Sigmoid colon (tissue), 4 donors: Measurements from ENCODE around the gene MMAA.

Experiments
- POLR2A ChIP-seq, 2 donors: fragments of 450-650 bp; IDR thresholded peaks; one replicate each; pipeline ENCODE4 v1.6.1; 2016; ENCODE audit warnings: antibody characterized with exemption in 2 of 2, mild to moderate bottlenecking in 2 of 2, moderate library complexity in 2 of 2
- POLR2AphosphoS5 ChIP-seq, 4 donors: sonication (generic); formaldehyde crosslinking; IDR thresholded peaks; one replicate each; pipeline ENCODE4 v1.6.1; 2017; ENCODE audit warnings: antibody characterized with exemption in 4 of 4
- TF ChIP-seq, protein P1 (sequence below), 4 experiments: fragments of 450-650 bp in 3 of 4; fragments of 200-600 bp in 1 of 4; IDR thresholded peaks; one replicate each; pipeline ENCODE4 v1.5.1; 2016 to 2019; ENCODE audit warnings: antibody characterized with exemption in 4 of 4, mild to moderate bottlenecking in 3 of 4, moderate library complexity in 2 of 4

DNA sequence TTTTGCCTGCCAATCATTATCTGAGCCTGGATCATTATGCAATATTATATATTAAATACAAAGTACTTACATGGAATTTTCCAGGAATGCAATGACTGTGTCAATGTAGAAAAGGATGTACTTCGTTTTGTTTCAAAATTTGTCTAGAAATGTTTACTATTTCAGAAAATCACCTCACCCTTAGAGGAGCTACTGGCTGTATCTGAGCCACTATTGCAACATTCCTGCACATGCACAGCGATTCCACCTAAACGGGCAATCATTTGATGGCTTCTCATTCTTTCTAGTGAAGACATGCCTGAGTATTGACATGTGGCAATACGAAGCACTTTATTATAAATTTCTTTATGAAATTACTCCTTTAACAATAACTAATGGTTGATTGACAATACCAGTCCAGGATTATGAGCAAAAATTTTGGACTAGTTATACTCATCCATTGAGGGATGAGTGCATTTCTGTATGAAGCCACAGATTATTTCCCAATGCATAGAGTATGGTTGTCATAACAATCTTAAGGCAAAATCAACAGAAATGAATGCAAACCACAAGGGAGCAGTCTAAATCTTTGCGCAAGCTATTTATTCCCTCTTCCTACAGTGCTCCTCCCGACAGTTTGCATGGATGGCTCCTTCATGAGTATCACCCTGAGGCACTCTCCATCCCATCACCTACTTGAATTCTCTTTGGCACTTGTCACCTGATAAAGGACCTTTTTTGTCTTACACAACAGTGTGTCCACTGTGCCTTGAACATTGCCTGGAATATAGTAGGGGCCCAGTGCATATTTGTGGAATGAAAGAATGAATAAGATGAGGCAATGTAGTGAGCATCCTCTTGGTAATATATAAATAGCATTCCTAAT, 35.8 kb upstream of the MMAA start:
- TF ChIP-seq, protein P1, sequence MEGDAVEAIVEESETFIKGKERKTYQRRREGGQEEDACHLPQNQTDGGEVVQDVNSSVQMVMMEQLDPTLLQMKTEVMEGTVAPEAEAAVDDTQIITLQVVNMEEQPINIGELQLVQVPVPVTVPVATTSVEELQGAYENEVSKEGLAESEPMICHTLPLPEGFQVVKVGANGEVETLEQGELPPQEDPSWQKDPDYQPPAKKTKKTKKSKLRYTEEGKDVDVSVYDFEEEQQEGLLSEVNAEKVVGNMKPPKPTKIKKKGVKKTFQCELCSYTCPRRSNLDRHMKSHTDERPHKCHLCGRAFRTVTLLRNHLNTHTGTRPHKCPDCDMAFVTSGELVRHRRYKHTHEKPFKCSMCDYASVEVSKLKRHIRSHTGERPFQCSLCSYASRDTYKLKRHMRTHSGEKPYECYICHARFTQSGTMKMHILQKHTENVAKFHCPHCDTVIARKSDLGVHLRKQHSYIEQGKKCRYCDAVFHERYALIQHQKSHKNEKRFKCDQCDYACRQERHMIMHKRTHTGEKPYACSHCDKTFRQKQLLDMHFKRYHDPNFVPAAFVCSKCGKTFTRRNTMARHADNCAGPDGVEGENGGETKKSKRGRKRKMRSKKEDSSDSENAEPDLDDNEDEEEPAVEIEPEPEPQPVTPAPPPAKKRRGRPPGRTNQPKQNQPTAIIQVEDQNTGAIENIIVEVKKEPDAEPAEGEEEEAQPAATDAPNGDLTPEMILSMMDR (IDR thresholded peaks at IDR 0.05) = no peak
- TF ChIP-seq POLR2AphosphoS5 (IDR thresholded peaks at IDR 0.05) (no peak), POLR2A (IDR thresholded peaks at IDR 0.05) (no peak)
